ENCODE data around the gene MYO5B.

MYO5B gene

DNA sequence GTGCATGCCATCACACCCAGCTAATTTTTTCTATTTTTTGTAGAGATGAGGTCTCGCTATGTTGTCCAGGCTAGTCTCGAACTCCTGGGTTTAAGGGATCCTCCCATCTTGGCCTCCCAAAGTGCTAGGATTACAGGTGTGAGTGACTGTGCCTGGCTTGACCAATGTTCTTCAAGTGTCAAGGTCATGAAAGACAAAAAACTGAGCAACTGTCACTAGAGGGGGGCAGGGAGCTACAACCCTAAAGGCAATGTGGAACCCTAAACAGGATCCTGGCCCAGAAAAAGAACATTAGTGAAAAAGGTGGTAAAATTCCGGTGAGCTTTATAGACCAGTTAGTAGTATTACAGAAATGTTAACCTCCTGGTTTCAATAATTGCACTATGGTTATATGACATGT is 7.3 kb downstream of the MYO5B start:
- DNase-seq: no peak

DNA sequence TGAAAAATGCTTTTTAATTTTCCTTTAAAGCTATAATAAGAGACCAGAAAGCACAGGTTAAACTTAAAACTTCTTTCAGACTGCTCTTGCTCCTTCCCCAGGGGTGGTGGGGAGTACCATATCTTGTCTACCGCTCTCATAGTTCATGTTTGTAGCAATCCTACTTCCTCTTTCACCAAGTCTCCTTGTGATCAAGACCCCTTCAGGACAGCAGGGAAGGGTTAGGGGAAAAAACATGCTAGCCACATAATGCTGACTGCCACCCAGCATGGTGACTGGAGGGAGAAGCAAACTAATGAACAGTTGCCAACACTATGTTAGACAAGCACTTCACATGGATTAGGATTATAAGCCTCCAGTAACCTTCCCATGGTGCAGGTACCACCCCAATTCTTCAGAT is 8.6 kb downstream of the MYO5B start:
- DNase-seq: no peak

DNA sequence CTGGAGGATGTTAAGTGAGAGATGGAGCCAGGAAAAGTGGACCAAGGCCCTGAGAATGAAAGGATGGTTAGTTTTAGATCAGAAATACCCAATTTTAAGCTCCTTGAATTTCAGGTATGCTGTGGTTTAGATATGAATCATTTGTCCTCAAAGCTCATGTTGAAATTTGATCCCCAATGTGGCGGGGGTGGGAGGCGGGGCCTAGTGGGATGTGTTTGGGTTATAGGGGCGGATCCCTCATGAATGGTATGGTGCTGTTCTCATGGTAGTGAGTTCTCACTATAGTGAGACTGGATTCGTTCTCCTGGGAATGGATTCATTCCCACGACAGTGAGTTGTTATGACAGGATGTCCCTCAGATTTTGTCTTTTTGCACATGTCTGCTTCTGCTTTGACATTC is 11.4 kb downstream of the MYO5B start:
- DNase-seq: no peak

DNA sequence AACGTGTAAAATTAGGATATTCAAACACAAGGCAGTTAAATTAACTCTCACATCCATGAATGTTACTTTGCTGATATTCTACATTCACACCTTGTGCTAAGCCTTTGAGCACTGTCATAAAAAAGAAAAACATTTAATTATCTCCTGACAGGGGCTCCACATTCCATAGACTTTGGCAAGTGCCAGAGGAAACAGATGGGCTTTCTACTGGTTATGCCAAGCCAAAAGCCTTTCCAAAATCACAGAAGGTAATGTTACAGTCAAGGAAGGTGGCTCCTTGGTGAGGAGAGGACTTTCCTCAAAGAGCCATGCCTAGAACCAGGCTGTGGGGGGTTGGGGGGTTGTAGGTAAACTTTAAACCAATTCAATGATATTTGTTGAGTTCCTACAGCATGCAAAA is 12.4 kb downstream of the MYO5B start:
- no peak for DNase-seq

DNA sequence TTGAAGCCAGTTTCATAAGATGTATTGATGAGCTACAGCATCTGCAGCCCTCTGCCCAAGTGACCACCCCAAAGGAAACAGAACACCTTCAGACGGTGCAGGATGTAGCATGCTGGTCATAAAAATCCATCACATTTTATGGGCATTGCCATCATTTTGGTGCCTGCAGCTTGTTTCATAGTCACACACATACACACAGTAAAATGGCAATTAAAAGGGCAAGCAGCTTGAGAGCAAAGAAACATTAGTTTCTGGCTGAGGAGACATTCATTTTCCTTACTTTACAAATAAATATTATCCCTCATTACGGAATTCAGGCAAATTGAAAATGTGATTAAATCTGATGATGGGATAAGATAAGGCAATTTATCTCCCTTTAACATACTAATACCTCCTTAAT is 13.4 kb downstream of the MYO5B start:
- DNase-seq: no peak

DNA sequence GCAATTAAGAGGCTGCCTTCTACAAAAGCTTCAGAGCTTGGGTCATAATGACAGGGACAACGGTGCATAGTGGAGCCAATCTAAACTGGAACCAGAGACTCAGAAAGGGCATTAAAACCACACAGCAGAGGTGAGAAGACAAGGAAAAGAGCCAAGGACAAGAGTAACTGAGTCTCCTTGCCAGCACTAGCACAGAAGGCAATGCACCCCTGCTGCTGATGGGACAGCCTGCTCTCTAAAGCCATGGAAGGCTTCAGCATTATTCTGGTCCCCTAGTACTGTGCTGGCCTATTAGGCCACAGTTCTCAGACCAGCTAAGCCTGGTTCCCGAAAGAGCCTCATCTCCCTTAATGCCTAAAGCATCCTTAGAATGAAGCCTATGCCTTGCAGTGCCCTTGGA is 15.5 kb downstream of the MYO5B start:
- DNase-seq: no peak

DNA sequence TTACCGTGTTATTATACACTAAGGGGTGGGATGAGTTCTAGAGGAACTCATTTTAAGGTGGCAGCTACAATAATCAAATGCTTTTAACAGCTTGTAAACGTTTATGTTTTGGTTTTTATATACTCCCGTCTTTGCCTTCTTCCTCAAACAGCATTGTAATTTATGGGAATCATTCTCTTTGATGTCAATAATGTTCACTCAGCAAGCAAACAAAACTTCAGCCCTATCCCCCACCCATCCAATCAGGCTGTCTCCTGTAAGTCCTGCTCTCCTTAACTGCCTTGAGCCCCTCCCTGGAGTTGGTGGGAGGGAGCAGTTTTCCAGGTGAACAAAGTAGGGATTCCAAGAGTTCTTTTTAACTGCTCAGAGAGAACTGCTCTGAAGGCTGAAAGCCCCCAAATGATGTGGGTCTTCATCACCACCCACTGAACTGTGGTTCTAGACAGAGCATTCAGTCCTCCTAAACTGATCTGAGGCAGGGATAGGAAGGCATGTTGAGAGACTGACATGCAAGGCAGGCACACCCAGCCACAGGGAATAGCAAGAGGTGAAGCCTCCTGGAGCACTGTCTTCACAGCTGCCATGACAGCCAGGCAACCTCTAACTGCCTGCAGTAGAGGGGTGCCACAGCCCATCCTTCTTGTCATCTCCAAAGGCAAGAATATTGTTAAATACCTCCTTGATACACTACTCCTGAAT is 17.5 kb downstream of the MYO5B start:
- no peak for DNase-seq

DNA sequence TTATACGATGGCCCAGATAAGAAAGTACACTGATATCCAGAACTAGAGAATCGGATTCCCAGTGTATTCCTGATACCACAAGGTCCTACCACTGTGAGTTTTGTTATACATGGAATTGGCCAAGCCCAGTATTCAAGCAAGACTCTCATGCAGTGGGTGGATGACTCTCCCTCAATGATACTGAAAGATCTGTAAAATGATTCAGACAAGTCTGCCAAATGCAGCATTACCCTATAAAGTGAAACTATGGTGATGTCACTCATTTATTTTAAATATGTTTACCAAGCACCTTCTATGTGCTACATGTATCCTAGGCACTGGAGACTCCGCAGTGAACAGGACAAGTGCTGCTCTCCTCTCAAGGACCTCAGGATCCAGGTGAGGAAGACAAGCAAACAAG is 22.6 kb downstream of the MYO5B start:
- DNase-seq: no peak

DNA sequence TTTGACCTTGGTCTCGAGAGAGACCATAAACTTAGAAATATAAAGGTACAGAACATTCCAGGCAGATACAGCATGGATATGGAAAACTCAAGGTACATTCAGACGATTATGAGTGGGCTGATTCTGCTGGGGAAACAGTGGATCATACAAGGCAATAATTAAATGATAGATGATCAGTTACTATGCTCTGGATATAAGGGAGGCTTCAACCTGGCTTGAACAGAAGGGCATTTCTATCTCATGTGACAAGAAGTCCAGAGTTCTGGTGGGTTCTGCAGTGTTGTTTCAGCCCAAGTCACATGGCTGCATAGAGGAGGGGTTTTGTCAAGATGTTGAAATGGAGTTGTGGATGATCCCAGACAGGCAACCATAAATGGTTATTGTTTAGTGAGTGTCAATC is 23.5 kb downstream of the MYO5B start:
- no peak for DNase-seq

DNA sequence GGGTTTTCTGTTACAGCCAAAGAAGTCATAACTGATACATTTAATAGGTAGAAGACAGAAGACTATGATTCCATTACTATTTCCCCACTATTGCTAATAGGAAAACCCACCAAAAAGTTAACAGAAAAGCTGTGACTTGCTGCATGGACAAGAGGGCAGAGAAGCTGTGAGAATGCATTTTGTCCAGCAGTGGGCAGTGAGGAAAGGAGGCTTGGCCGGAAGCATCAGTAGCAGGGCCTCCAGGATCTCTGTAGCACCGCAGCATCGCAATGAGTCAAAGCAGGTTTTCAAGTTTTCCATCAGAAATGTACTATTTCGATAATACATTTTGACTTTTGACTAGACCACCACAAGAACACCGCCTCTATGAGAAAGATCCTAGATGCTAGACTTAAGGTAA is 24.9 kb downstream of the MYO5B start:
- DNase-seq: no peak

DNA sequence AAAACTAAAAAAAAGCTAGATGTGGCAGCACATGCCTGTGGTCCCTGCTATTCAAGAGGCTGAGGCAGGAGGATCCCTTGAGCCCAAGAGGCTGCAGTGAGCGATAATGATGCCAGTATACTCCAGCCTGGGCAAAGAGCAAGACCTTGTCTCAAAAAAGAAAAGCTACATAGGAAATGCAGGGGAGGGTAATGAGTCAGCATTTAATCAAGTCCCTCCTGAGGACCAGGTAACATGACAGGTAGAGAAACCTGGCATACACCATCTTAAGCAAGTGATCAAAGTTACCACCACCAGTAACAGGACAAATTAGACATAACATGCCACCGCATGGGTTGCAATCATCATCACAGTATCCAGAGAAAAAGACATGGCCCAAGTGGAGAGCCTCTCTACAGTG is 25.8 kb downstream of the MYO5B start:
- DNase-seq: no peak

DNA sequence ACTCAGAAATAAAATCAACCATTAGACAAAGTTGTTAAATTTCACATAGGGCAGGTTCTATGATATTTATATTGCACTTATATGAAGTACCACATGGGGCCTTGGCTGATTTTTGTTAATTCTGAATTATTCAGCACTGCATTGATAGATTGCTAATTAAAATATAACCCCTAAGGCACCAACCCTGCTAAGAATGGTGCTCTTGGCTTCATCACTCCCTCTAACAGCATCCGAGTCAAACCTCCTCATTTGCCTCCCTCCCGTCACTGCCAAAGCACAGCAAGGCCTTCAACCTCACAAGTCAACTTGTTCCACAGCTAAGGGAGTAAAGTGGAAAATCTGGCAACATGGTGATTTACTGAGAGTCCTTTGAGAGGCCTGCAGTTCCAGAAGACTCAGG is 27.0 kb downstream of the MYO5B start:
- no peak for DNase-seq

DNA sequence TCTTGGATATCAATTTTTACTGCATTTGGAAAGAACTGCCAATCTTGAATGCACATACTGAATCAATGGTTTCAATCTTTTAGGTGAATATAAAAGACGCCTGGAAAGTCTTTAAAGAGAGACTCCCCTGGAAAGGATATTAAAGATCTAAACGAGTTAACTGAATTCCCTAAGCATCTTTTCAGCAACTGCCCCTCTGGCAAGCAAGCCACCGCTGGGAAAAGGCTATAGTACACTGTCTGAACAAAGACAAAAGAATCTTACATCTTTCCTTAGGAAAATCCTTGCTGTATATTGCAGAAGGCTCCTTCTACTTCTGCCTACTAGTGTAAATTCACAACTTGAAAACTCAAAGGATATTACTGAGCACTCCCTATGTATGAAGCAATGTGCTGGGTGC is 28.0 kb downstream of the MYO5B start:
- no peak for DNase-seq

DNA sequence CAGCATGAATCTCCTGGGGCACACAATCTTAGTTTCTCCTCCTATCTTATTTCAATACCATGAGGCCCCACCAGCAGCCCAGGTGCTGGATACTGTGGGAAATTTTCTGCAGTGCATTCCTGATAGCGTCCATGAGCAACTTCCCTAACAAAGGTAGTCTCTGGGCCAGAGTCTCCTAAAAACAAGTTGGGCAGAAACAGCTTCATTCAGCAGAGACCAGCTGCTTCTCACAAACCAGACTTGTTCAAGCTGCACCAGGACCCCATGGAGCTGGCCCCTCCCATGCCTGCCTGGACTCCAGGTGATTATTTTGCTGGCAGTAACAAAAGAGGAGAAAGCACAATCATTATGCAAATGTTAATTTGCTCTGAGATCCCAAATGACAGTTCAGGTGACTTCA is 31.4 kb downstream of the MYO5B start:
- no peak for DNase-seq

DNA sequence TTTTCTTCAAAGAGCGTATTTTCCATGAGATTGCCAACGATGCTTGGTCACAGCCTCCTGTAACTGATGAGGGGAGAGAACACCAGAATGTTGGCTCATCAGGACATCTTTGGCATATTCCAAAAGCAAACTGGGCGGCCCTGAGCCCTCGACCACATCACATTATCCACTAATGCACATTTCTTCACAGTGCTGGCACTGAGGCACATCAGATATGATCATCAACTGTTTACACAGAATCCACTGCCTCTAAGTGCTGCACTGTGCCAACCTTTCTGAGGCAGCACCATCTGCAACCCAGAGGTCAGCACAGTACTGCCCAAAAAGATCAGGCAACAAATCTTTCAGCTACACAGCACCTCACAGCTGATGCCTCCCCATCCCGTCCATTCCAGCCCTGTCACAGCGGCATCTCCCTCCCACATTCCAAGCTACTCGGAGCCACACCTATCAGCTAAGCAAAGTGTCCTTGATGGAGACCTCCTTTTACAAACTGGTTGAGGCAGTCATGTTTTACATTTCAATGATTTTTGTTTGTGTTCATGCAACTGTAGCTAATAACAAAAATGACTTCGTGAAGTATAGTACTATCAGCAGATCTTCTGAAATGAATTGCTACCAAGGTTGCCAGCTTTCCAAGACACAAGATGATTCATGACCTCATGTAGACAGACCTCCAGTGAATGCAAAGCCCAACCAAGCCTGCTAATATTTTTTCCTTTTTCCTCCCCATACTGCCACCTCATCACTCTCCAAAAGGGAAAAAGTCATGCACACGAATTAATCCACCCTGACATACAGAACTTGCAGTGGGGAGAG is 32.3 kb downstream of the MYO5B start:
- no peak for DNase-seq

DNA sequence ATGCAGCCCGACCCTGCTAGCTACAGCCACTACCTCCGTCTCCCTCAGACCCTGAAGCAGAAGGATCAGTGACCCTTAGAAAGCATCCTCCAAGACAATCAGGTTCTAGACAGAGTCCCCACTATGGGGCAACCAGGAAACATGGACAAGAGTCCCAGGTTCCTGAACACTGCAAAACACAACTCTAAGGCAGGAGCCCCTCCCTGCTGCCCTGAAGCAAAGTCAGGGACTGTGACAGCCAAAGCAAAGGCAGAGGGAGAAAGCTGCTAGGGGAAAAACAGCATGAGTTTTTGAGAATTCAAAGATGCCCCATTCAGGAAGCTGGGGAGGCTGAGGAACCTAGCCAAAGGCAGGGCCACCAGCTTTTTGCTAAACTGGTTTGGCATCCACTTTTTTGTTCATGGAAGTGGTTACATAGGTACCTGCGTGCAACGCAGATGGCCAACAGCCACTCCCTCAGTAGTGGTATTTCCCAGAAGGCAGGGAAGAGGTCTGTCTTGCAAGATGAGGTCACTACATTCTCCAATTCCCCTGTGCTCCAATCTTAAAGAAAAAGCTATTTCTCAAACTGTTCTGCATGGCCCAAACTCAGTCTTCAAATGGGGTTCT is 33.2 kb downstream of the MYO5B start:
- DNase-seq: no peak

DNA sequence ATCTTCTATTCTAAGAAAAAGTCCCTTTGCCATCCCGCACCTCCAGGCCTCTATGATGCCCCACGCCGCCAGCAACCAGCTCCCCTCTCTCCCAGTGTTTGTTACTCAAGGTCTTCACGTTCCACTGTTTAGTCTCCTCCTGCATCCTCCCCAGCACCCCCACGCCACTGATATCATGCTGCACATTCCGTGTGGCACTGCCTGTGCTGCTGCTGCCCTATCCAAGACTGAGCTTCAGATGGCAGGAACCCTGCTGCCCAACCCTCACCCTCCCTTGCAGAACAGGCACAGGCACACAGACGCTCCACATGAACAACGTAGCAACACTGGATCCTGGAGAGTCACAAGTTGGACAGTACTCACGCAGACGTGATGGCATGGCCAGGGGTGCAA is 35.3 kb downstream of the MYO5B start:
- DNase-seq: no peak

DNA sequence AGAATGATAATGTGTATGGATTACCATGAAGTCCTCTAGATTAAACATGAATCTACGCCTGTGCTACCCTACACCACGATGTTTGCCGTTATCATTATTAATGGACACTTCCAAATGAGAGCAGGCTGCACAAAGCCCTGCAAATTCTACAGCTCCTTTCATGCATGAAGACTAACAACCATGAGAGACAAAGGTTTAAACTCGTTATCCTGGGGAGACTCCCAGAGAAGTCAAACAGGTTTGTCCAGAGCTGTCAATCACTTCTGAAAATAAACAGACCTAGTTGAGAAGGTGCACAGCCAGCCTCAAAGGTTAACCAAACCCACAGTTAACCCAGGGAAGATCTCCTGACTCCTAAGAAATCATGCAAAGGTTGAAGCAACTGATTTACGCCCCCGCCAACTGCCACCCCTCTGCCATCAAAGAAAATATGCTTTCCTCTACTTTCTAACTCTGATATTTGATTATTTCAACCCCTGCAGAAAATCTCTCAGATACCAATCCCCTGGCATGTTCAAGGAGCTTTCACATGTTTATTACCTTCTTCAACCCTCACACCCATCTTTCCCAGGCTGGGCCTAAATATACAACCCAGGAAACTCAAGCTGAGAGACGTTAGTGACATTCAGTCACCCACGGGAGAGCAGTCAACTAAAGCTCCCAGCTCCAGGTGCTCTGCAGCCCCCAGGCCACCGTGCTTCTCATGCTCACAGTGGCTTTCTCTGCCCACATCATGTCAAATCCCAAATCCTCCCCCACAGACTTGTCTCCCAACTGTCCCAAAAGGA is 35.9 kb downstream of the MYO5B start:
- DNase-seq: peak; percentile 35

DNA sequence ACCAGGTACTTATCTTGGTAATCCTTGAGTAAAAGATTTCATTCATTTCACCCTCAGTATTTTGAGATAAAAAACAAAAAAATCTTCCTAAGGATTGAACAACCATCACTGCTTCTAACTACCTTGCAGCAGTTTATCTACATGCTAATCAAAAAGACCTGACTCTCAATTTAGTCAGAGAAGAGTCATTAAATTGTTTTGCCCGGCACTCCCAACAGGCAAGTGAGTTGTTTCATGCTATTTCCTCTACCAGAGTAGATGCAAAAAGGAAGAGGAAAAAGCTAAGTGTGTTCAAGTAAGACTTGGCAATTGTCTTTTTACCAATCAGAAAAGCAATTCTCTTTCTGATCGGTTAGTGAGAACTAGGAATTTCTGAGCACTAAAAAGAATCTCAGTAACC is 39.5 kb downstream of the MYO5B start:
- DNase-seq: no peak

DNA sequence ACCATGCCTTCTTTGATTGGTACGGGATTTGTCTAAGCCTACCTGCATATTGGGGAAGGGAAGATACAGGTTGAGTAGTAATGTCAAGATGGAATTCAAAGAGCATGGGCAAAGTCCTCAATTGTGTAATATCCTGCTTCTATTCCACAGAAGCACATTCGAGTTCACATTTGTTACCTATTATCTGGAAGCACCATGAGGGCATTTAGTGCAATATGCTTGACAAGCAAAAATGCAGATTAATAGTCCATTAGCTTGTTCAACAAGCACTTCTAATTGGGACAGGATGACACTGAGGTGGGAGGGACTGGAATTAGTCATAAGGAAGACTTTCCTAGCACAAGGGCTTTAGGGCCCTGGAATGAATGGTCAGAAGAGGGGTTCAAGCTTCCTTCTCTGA is 40.5 kb downstream of the MYO5B start:
- DNase-seq: no peak

DNA sequence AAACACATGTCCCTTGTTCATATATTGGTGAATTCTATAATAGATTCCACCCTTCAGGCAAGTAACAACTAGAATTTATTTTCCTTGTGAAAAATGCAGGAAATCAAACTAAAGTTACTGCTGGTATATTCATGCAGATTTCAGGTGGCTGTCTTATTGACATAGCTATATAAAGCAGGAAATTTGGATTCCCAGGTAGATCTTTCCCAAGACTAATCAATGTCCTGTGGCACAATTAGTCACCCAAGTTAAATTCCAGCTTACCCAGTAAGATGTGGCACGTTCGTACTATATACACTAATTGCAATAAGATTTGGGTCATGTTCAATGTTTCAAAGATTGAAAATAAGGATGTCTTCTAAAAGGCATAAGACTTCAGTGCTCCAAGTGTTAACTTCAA is 42.0 kb downstream of the MYO5B start:
- no peak for DNase-seq

DNA sequence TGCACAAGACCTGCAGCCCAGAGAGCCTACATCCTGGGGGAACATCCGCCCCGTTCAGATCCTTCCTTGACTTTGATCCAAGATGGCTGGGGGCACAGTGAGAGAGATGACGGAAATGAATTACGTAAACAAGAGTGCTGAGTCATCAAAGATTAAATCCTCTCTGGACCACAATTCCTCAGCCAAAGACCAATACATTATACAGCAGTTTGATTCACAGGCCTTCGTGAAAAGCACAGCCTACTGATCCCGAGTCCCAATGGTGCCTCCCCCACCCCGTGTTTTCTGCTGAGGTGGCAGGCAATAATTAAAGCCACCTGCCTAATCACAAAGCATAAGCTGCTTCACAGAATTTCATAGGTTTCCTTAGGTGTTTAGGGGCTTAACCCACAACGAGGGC is 43.0 kb downstream of the MYO5B start:
- DNase-seq: no peak

DNA sequence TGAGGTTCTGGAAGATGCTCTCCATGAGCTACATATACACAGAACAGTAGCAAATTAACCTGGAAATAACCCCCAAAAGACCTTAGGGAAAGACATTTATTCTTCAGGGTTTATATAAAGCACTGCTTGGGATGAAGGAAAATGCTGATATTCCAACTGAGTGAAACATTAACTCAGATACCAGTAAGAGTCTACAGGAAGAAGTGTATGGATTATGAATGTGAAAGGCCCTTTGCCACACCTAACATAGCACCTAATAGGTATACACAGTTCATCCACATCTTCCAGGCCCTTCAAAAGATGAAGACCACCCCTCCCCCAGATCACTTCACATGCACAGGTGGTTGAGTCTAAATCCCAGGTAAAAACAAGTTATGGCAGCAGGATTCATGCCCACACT is 50.4 kb downstream of the MYO5B start:
- no peak for DNase-seq

DNA sequence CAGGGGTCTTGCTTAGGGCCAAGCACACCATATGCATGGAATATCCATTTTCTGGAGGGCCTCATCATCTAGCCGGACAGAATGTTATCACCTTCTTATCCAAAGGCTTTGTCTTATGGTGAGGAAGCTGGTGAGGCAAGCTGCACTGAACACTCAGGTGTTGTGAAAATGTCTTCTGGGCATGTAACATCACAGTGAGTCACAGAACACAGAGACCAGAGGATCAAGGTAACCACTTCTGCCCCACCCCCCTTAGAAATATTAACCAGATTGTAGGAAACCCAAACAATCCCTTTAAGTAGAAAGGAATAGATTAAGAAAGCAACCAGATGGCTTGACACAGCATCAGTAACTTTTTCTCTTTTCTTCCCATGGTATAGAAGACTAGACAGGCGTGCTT is 51.1 kb downstream of the MYO5B start:
- no peak for DNase-seq

Measured in NCI-H1436 (cell line).